Vagina (tissue), 2 donors: ENCODE measurements around the gene COL23A1.

Experiments used
- CTCF ChIP-seq, 3 experiments: fragments of 450-650 bp in 2 of 3; fragments of 200-600 bp in 1 of 3; sonication (generic) in 1 of 3; IDR thresholded peaks; one replicate each; pipeline ENCODE4 v1.5.1; 2017 to 2019; ENCODE audit warnings: antibody characterized with exemption in 3 of 3, mild to moderate bottlenecking in 2 of 3, moderate library complexity in 2 of 3
- POLR2AphosphoS5 ChIP-seq, 2 donors: sonication (generic); formaldehyde crosslinking; IDR thresholded peaks; one replicate each; pipeline ENCODE4 v1.9.0; 2017; ENCODE audit warnings: antibody characterized with exemption in 2 of 2, mild to moderate bottlenecking in 2 of 2, low read depth in 1 of 2; ENCODE audit not compliant: insufficient read depth in 1 of 2

GRCh38 chr5:178467568-178468195, 122.5 kb downstream of the COL23A1 start:
- TF ChIP-seq CTCF (IDR thresholded peaks at IDR 0.05): no peak
- peak in 1 of 2 donors; percentile 52 for TF ChIP-seq POLR2AphosphoS5 (IDR thresholded peaks at IDR 0.05; ENCODE audit: insufficient read depth in 1 of 2, low read depth in 1 of 2)
